CD14-positive monocyte (primary cell): Measurements from ENCODE around the gene DYNC1LI1. TPM values are rescaled to one million over a fixed set of nuclear protein-coding genes. Genes with fewer than 3 reads are reported as not detected.

Experiments
- DNase-seq, 3 donors: peaks; one replicate each; pipeline ENCODE4 v3.0.0-alpha.2; 2011 to 2022
- H2AFZ ChIP-seq: 2 replicates; pipeline ENCODE4 v1.6.0; 2012; ENCODE audit warnings: mild to moderate bottlenecking, low read depth, low read length, inconsistent platforms; ENCODE audit not compliant: insufficient read depth, poor library complexity, severe bottlenecking
- H3K27ac ChIP-seq, 2 donors: 1 replicate in 1 of 2; 2 replicates in 1 of 2; pipeline ENCODE4 v1.5.1; 2012 to 2013; ENCODE audit warnings: low read length in 2 of 2, control low read depth in 1 of 2, inconsistent platforms in 1 of 2, low read depth in 1 of 2, mild to moderate bottlenecking in 1 of 2
- H3K27me3 ChIP-seq, 2 donors: one replicate each; pipeline versions ENCODE4 v1.6.0 to v1.6.1; 2011 to 2013; ENCODE audit warnings: low read length in 2 of 2; ENCODE audit not compliant: control insufficient read depth in 2 of 2, insufficient read depth in 2 of 2
- H3K36me3 ChIP-seq, 2 donors: replicated peaks in 1 of 2; 1 replicate in 1 of 2; 2 replicates in 1 of 2; pipeline versions ENCODE4 v1.5.1 to v1.6.1; 2012 to 2013; ENCODE audit warnings: low read length in 2 of 2, control low read depth in 1 of 2, inconsistent platforms in 1 of 2, mild to moderate bottlenecking in 1 of 2; ENCODE audit not compliant: insufficient read depth in 2 of 2, control insufficient read depth in 1 of 2
- H3K4me1 ChIP-seq, 2 donors: 1 replicate in 1 of 2; 2 replicates in 1 of 2; pipeline versions ENCODE4 v1.5.1 to v1.6.1; 2012 to 2013; ENCODE audit warnings: low read length in 2 of 2, control low read depth in 1 of 2, inconsistent platforms in 1 of 2, mild to moderate bottlenecking in 1 of 2, moderate library complexity in 1 of 2; ENCODE audit not compliant: insufficient read depth in 2 of 2, control insufficient read depth in 1 of 2
- H3K4me2 ChIP-seq: replicated peaks from 2 replicates; pipeline ENCODE3; 2012; ENCODE audit warnings: low read length, moderate library complexity, mild to moderate bottlenecking; ENCODE audit not compliant: poor library complexity, severe bottlenecking; ENCODE audit errors: extremely low read depth
- H3K4me3 ChIP-seq, 3 experiments: fragments of 200-600 bp in 1 of 3; sonication (generic) in 1 of 3; replicated peaks in 1 of 3; 1 replicate in 2 of 3; 2 replicates in 1 of 3; pipeline ENCODE4 v1.5.1; 2011 to 2013; ENCODE audit warnings: low read length in 3 of 3, mild to moderate bottlenecking in 3 of 3, control low read depth in 2 of 3, low read depth in 2 of 3, inconsistent platforms in 1 of 3, moderate library complexity in 1 of 3
- H3K79me2 ChIP-seq: 2 replicates; pipeline ENCODE4 v1.6.0; 2012; ENCODE audit warnings: mild to moderate bottlenecking, control low read depth, inconsistent platforms, low read length, moderate library complexity; ENCODE audit not compliant: insufficient read depth
- H3K9ac ChIP-seq: 2 replicates; pipeline ENCODE4 v1.6.0; 2017; ENCODE audit warnings: low read length, mild to moderate bottlenecking; ENCODE audit not compliant: insufficient read depth, poor library complexity, severe bottlenecking
- H3K9me3 ChIP-seq, 2 donors: replicated peaks in 1 of 2; 1 replicate in 1 of 2; 2 replicates in 1 of 2; pipeline versions ENCODE4 v1.5.1 to v1.6.1; 2012 to 2013; ENCODE audit warnings: low read length in 2 of 2, control low read depth in 1 of 2; ENCODE audit not compliant: control insufficient read depth in 1 of 2, insufficient read depth in 1 of 2
- H4K20me1 ChIP-seq: 2 replicates; pipeline ENCODE4 v1.6.0; 2012; ENCODE audit warnings: mild to moderate bottlenecking, low read length, control low read depth, moderate library complexity; ENCODE audit not compliant: insufficient read depth
- H3K27ac Mint-ChIP-seq, 7 donors: one replicate each; pipeline ENCODE4 v1.8.0; 2020; ENCODE audit warnings: mild to moderate bottlenecking in 7 of 7, mixed read lengths in 7 of 7, moderate library complexity in 6 of 7, inconsistent platforms in 2 of 7
- H3K27me3 Mint-ChIP-seq, 3 donors: one replicate each; pipeline ENCODE4 v1.8.0; 2021 to 2022; ENCODE audit warnings: low read depth in 3 of 3, mild to moderate bottlenecking in 3 of 3, mixed read lengths in 3 of 3, moderate library complexity in 3 of 3, inconsistent platforms in 1 of 3
- H3K36me3 Mint-ChIP-seq, 2 donors: one replicate each; pipeline ENCODE4 v1.8.0; 2020; ENCODE audit warnings: mixed read lengths in 2 of 2, inconsistent platforms in 1 of 2, mild to moderate bottlenecking in 1 of 2
- H3K4me1 Mint-ChIP-seq: one replicate; pipeline ENCODE4 v1.8.0; 2020; ENCODE audit warnings: mild to moderate bottlenecking, mixed read lengths
- H3K4me3 Mint-ChIP-seq, 2 donors: one replicate each; pipeline ENCODE4 v1.8.0; 2020; ENCODE audit warnings: mild to moderate bottlenecking in 2 of 2, mixed read lengths in 2 of 2, moderate library complexity in 1 of 2
- H3K9me3 Mint-ChIP-seq, 7 donors: one replicate each; pipeline ENCODE4 v1.8.0; 2020 to 2022; ENCODE audit warnings: mixed read lengths in 7 of 7, mild to moderate bottlenecking in 6 of 7, moderate library complexity in 6 of 7, inconsistent platforms in 2 of 7
- WGBS: methylation state at CpG from one replicate; pipeline ENCODE4 v1.1.5; 2013; ENCODE audit warnings: missing lambda C conversion rate; ENCODE audit not compliant: insufficient coverage; 5-methylcytosine and 5-hydroxymethylcytosine counted together
- intact Hi-C, 2 donors: fragments of 100-400 bp; cut with micrococcal nuclease; formaldehyde crosslinking; loops; one replicate each; pipeline versions ENCODE4 v1.15.0 to v1.15.1; 2023
- polyA plus RNA-seq, 3 donors: library from polyadenylated mRNA; depleted of rRNA in 1 of 3; unstranded in 2 of 3; stranded (reverse) in 1 of 3; fragments of 300-500 nt in 2 of 3; fragments of >200 nt in 1 of 3; fragmentation: Illumina TruSeq in 2 of 3; gene quantifications; 1 replicate in 2 of 3; 2 replicates in 1 of 3; pipeline ENCODE4 v1.2.3, GENCODE V29; 2012 to 2021
- TF ChIP-seq, protein P1 (sequence below): fragments of 200-600 bp; IDR thresholded peaks from one replicate; pipeline ENCODE4 v1.8.0; 2022; ENCODE audit warnings: antibody characterized with exemption, mild to moderate bottlenecking

DYNC1LI1 gene
- polyA plus RNA-seq, 3 donors: 23.5 to 50.1 (median 46.8) TPM

DNA sequence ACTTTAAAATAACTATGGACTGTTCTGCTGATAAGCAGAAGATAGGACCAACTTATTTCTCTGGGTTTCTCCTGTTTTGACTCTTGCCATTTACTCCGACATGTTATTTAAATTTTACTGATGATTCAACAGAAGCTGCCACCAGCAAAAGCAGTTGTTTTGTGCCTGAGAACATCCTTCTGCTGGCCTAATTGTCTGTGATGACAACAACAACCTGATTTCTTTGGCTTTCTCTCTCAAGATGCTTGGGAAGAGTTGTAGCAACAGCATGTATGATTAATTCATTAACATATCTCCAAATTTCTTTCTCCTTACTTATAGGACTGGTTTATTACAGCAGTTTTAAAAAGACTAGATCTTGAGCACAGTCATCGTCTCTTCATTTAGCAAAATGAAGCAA is 36.9 kb upstream of the DYNC1LI1 start:
- Mint-ChIP-seq H3K4me1 (no peaks in the 10 kb centered on the region), H3K4me3 (no peak overlapping the region), H3K36me3 (no peaks in the 10 kb centered on the region), H3K27me3 (peaks cover 0 to 4% (median 0%) of the 10 kb centered on the region in 3 donors), H3K9me3 (peaks cover 0 to 2% (median 0%) of the 10 kb centered on the region in 7 donors), H3K27ac (no peak overlapping the region)
- no peak overlapping the region for H3K27ac ChIP-seq
- H3K36me3 ChIP-seq: no peaks in the 10 kb centered on the region
- H3K4me1 ChIP-seq: no peaks in the 10 kb centered on the region
- 71% methylated on average over 1 of the region's 2 CpGs for WGBS
- no peak for DNase-seq
- no peak overlapping the region for H3K4me2 ChIP-seq
- H2AFZ ChIP-seq: no peak overlapping the region
- intact Hi-C loops: no loop called here
- no peaks in the 10 kb centered on the region for H4K20me1 ChIP-seq
- TF ChIP-seq, protein P1, sequence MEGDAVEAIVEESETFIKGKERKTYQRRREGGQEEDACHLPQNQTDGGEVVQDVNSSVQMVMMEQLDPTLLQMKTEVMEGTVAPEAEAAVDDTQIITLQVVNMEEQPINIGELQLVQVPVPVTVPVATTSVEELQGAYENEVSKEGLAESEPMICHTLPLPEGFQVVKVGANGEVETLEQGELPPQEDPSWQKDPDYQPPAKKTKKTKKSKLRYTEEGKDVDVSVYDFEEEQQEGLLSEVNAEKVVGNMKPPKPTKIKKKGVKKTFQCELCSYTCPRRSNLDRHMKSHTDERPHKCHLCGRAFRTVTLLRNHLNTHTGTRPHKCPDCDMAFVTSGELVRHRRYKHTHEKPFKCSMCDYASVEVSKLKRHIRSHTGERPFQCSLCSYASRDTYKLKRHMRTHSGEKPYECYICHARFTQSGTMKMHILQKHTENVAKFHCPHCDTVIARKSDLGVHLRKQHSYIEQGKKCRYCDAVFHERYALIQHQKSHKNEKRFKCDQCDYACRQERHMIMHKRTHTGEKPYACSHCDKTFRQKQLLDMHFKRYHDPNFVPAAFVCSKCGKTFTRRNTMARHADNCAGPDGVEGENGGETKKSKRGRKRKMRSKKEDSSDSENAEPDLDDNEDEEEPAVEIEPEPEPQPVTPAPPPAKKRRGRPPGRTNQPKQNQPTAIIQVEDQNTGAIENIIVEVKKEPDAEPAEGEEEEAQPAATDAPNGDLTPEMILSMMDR: no peak
- no peak overlapping the region for H3K9ac ChIP-seq
- H3K79me2 ChIP-seq: no peaks in the 10 kb centered on the region
- H3K4me3 ChIP-seq: no peak overlapping the region
- H3K9me3 ChIP-seq: no peaks in the 10 kb centered on the region
- H3K27me3 ChIP-seq: no peaks in the 10 kb centered on the region

DNA sequence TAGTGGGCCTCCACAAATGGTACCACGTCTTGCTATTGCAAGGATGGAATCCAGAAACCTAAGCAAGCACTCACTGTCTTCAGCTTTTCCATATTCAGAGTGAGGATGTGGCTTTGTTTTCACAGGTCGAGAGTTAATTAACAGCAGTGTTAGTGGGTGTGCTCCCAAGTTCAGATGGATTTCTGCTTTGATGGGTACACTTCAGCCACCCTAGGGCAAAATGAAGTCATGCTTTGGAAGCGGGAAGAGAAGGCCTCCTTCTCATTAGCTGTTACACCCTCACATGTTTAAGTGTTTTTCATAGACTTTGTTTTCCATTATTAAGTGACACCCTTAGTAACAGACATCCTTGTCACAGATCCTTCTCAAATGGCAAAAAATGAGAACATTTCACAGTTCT is 36.3 kb upstream of the DYNC1LI1 start:
- H3K4me1 ChIP-seq: no peaks in the 10 kb centered on the region
- intact Hi-C loops: no loop called here
- H3K4me2 ChIP-seq: no peak overlapping the region
- Mint-ChIP-seq H3K4me1 (no peaks in the 10 kb centered on the region), H3K27ac (no peak overlapping the region), H3K9me3 (peaks cover 0 to 2% (median 0%) of the 10 kb centered on the region in 7 donors), H3K36me3 (no peaks in the 10 kb centered on the region), H3K27me3 (peaks cover 0 to 4% (median 0%) of the 10 kb centered on the region in 3 donors), H3K4me3 (no peak overlapping the region)
- H3K4me3 ChIP-seq: no peak overlapping the region
- no CpG with 5 or more reads among the region's 3 CpGs for WGBS
- no peak overlapping the region for H3K9ac ChIP-seq
- TF ChIP-seq, protein P1: no peak
- no peaks in the 10 kb centered on the region for H4K20me1 ChIP-seq
- no peaks in the 10 kb centered on the region for H3K27me3 ChIP-seq
- H3K9me3 ChIP-seq: no peaks in the 10 kb centered on the region
- no peak overlapping the region for H3K27ac ChIP-seq
- DNase-seq: no peak
- no peaks in the 10 kb centered on the region for H3K79me2 ChIP-seq
- H3K36me3 ChIP-seq: no peaks in the 10 kb centered on the region
- no peak overlapping the region for H2AFZ ChIP-seq
